H1 (cell line): ENCODE measurements around the gene CDKN2A. TPM values are rescaled to one million over a fixed set of nuclear protein-coding genes. Genes with fewer than 3 reads are reported as not detected.

ENCODE experiments used
- BCL11A ChIP-seq, 2 experiments: IDR thresholded peaks; one replicate each; pipeline ENCODE4 v1.6.1; 2011; ENCODE audit warnings: low read depth in 2 of 2, low read length in 2 of 2, mild to moderate bottlenecking in 2 of 2
- CBX5 ChIP-seq: fragments of 300-800, 300-1000 bp; sonication (generic); IDR thresholded peaks from 2 replicates; pipeline ENCODE4 v1.7.1; 2016; ENCODE audit warnings: antibody characterized with exemption, low read length, low read depth
- GABPA ChIP-seq: IDR thresholded peaks from 2 replicates; pipeline ENCODE4 v1.6.1; 2011; ENCODE audit warnings: mild to moderate bottlenecking, low read length, moderate library complexity, borderline replicate concordance; ENCODE audit not compliant: insufficient read depth
- KDM1A ChIP-seq: fragments of 200-600, 300-600 bp; sonication (generic); IDR thresholded peaks from 2 replicates; pipeline ENCODE4 v1.7.1; 2016; ENCODE audit warnings: mild to moderate bottlenecking, low read length, borderline replicate concordance
- KDM5A ChIP-seq: fragments of 200-600 bp; IDR thresholded peaks from 2 replicates; pipeline ENCODE4 v1.7.1; 2012; ENCODE audit warnings: mild to moderate bottlenecking, low read length, inconsistent platforms, mixed read lengths
- RAD21 ChIP-seq, 2 experiments: IDR thresholded peaks in 1 of 2; conservative IDR thresholded peaks in 1 of 2; 2 replicates each; pipeline ENCODE4 v1.6.1; 2011; ENCODE audit warnings: low read depth in 2 of 2, low read length in 2 of 2, improper control_type of control experiment in 1 of 2, inconsistent platforms in 1 of 2, mild to moderate bottlenecking in 1 of 2, moderate library complexity in 1 of 2
- RXRA ChIP-seq: IDR thresholded peaks from 2 replicates; pipeline ENCODE4 v1.6.1; 2011; ENCODE audit warnings: low read depth, mild to moderate bottlenecking, low read length, moderate library complexity; ENCODE audit not compliant: insufficient read depth
- SP1 ChIP-seq: IDR thresholded peaks from 2 replicates; pipeline ENCODE4 v1.6.1; 2011; ENCODE audit warnings: low read depth, low read length
- TAF1 ChIP-seq: IDR thresholded peaks from 2 replicates; pipeline ENCODE4 v1.6.1; 2011; ENCODE audit warnings: mild to moderate bottlenecking, low read depth, low read length
- TBP ChIP-seq: IDR thresholded peaks from 2 replicates; pipeline ENCODE4 v1.6.1; 2011; ENCODE audit warnings: low read depth, low read length, improper control_type of control experiment
- ZNF274 ChIP-seq: IDR thresholded peaks from 2 replicates; pipeline ENCODE4 v1.7.0; 2012; ENCODE audit warnings: low read length, borderline replicate concordance; ENCODE audit errors: extremely low read depth
- polyA plus RNA-seq, 7 experiments: library from polyadenylated mRNA; depleted of rRNA in 3 of 7; stranded (reverse) in 5 of 7; unstranded in 2 of 7; fragments of >200 nt in 5 of 7; fragments of 200-250 nt in 2 of 7; gene quantifications; 1 replicate in 5 of 7; 2 replicates in 1 of 7; 4 replicates in 1 of 7; pipeline versions ENCODE4 v1.2.1 to v1.2.3, GENCODE V29; 2011 to 2013; ENCODE audit warnings: missing spikeins in 2 of 7, mixed read lengths in 2 of 7
- total RNA-seq: library from RNA; stranded (reverse); fragmentation: NEBNext Ultra II Directional; extraction: Animal tissue kit (Norgen Biotek cat#: 25700); gene quantifications from 2 replicates; pipeline ENCODE4 v1.2.1, GENCODE V29; 2021
- TF ChIP-seq, protein P1 (sequence below): fragments of 300-600 bp; sonication (generic); IDR thresholded peaks from 2 replicates; pipeline ENCODE4 v1.7.1; 2012; ENCODE audit warnings: low read length, moderate library complexity, mild to moderate bottlenecking, inconsistent platforms; ENCODE audit not compliant: insufficient replicate concordance

CDKN2A gene
- total and polyA plus RNA-seq, 2 of the 8 experiments (the other 6 are each of a cell fraction or from before 2014, with no cell fraction given), result 0.51 to 0.73 TPM

DNA sequence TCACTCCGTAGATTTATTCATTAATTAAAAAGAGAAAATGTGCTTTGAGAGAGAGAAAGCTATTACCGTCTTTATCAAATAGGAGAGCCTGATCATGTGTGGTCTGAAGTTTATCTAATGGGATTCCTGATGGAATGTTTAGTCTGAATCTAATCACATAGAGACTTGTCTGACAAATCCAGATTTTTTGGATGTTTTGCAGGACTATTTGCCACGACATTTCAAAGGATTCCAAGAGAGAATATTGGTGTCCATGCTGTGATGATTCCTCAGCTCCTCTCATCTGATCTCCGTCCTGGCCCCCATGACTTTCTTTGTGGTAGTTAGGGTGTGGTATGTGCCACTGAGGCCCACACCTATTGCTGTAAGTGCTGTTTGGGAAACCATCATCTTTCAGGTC, 35.0 kb upstream of the CDKN2A start (continued):
- TF ChIP-seq, protein P1, sequence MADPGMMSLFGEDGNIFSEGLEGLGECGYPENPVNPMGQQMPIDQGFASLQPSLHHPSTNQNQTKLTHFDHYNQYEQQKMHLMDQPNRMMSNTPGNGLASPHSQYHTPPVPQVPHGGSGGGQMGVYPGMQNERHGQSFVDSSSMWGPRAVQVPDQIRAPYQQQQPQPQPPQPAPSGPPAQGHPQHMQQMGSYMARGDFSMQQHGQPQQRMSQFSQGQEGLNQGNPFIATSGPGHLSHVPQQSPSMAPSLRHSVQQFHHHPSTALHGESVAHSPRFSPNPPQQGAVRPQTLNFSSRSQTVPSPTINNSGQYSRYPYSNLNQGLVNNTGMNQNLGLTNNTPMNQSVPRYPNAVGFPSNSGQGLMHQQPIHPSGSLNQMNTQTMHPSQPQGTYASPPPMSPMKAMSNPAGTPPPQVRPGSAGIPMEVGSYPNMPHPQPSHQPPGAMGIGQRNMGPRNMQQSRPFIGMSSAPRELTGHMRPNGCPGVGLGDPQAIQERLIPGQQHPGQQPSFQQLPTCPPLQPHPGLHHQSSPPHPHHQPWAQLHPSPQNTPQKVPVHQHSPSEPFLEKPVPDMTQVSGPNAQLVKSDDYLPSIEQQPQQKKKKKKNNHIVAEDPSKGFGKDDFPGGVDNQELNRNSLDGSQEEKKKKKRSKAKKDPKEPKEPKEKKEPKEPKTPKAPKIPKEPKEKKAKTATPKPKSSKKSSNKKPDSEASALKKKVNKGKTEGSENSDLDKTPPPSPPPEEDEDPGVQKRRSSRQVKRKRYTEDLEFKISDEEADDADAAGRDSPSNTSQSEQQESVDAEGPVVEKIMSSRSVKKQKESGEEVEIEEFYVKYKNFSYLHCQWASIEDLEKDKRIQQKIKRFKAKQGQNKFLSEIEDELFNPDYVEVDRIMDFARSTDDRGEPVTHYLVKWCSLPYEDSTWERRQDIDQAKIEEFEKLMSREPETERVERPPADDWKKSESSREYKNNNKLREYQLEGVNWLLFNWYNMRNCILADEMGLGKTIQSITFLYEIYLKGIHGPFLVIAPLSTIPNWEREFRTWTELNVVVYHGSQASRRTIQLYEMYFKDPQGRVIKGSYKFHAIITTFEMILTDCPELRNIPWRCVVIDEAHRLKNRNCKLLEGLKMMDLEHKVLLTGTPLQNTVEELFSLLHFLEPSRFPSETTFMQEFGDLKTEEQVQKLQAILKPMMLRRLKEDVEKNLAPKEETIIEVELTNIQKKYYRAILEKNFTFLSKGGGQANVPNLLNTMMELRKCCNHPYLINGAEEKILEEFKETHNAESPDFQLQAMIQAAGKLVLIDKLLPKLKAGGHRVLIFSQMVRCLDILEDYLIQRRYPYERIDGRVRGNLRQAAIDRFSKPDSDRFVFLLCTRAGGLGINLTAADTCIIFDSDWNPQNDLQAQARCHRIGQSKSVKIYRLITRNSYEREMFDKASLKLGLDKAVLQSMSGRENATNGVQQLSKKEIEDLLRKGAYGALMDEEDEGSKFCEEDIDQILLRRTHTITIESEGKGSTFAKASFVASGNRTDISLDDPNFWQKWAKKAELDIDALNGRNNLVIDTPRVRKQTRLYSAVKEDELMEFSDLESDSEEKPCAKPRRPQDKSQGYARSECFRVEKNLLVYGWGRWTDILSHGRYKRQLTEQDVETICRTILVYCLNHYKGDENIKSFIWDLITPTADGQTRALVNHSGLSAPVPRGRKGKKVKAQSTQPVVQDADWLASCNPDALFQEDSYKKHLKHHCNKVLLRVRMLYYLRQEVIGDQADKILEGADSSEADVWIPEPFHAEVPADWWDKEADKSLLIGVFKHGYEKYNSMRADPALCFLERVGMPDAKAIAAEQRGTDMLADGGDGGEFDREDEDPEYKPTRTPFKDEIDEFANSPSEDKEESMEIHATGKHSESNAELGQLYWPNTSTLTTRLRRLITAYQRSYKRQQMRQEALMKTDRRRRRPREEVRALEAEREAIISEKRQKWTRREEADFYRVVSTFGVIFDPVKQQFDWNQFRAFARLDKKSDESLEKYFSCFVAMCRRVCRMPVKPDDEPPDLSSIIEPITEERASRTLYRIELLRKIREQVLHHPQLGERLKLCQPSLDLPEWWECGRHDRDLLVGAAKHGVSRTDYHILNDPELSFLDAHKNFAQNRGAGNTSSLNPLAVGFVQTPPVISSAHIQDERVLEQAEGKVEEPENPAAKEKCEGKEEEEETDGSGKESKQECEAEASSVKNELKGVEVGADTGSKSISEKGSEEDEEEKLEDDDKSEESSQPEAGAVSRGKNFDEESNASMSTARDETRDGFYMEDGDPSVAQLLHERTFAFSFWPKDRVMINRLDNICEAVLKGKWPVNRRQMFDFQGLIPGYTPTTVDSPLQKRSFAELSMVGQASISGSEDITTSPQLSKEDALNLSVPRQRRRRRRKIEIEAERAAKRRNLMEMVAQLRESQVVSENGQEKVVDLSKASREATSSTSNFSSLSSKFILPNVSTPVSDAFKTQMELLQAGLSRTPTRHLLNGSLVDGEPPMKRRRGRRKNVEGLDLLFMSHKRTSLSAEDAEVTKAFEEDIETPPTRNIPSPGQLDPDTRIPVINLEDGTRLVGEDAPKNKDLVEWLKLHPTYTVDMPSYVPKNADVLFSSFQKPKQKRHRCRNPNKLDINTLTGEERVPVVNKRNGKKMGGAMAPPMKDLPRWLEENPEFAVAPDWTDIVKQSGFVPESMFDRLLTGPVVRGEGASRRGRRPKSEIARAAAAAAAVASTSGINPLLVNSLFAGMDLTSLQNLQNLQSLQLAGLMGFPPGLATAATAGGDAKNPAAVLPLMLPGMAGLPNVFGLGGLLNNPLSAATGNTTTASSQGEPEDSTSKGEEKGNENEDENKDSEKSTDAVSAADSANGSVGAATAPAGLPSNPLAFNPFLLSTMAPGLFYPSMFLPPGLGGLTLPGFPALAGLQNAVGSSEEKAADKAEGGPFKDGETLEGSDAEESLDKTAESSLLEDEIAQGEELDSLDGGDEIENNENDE, result no peak
- no peak for TF ChIP-seq GABPA
- no peak for TF ChIP-seq KDM5A
- no peak for TF ChIP-seq RAD21 (IDR thresholded peaks at IDR 0.05 in 1 of 2, conservative IDR thresholded peaks at IDR 0.05 in 1 of 2; ENCODE audit: low read depth in 2 of 2, low read length in 2 of 2)
- TF ChIP-seq CBX5, result no peak
- no peak for TF ChIP-seq SP1
- no peak for TF ChIP-seq KDM1A
- TF ChIP-seq TBP, result no peak
- TF ChIP-seq BCL11A (IDR thresholded peaks at IDR 0.05; ENCODE audit: low read depth in 2 of 2, low read length in 2 of 2), result no peak
- TF ChIP-seq RXRA, result no peak
- TF ChIP-seq TAF1, result no peak
- no peak for TF ChIP-seq ZNF274
- TF ChIP-seq, all 59 proteins: peak for 0
